GM18508 (cell line): ENCODE results near the gene TSHZ2.
"Not testable (repeated sequence)": the region's sequence is repeated elsewhere in the genome, so short reads cannot be mapped to it uniquely, and the experiment has no call there.

ENCODE experiments used
- ATAC-seq: cut with Tn5 transposase; IDR thresholded peaks from one replicate; pipeline ENCODE4 v1.9.1; 2021; ENCODE audit warnings: moderate number of reproducible peaks; ENCODE audit not compliant: insufficient read depth, unreplicated experiment

Gene TSHZ2

DNA sequence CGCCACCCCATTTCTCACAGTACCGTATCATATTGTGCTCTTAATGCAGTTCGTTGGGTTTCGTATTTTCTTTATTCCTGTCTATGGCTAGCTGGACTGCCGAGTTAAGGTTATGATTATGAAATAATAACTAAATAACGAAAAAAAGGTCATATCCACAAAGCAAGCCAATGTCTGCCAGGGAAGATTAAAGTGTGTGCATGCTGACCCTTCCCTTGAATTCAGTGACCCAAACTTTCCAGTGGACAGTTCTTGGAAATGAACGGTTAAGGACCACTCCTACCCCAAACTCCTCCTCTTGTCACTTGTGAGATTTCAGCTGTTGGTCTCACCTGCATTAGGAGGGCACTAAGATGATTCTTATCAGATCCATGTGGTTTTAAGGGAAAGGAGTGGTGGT is 449.9 kb downstream of the TSHZ2 start:
- no peak for ATAC-seq

- no peak for ATAC-seq
These were observed 451.5 kb downstream of the TSHZ2 start for GRCh38 chr20:53423587-53424146.

DNA sequence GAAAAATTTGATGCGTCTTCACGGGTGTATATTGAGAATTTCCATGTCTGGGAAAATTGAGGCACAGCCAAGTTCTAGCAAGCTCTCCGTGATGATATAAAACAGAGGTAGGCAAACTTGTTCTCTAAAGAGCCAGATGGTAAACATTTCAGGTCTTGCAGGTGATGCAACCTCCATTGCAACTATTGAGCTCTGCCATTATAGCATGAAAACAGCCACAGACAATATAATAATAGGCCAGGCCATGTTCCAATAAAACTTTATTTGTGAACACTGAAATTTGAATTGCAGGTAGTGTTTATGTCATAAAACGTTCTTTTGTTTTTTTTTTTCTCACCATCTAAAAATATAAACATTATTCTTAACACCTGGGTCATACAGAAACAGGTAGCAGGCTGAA is 453.3 kb downstream of the TSHZ2 start:
- ATAC-seq = no peak

DNA sequence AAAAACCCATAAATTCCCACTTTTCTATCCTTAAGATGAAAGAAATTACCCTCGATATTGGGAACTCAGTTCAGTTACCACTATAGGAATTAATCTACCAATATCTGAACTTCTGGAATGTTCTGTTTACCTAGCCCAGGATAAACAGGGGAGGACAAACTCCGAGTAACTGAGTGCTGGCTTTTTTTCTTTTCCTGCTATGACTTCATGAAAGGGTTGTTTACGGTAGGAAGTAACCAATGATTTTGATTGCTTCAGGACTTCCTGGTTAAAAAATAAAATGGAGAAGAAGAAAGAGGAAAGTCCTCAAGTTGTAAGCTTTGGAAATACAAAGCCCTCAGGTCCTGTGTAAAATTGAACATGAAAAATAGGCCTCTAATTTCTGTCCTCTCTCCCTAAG is 453.8 kb downstream of the TSHZ2 start:
- ATAC-seq = no peak

DNA sequence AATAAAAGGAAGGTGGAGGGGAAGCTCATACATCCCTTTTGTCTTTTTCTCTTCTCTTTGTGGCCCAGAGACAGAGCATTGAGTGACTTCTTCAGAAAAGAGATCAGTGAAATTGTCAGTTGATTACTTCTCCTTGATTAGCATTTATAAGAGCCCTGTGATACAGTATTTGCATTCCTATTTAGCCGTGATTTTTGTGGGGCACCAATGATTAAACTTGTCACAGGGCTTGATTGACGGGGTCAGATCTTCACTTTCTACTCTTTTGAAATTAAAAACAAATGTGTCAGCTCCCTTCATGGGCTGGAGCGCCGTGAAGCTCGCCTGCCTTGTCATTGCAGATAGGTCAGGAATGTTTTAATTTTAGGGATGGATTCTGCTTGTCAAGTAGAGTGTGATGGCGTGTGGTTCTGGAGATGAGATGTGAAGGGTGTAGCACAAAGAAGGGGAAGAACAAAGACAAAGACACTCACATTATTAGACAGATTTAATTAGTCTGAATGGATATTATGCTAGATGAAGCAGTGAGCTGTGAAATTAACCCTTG is 454.7 kb downstream of the TSHZ2 start:
- no peak for ATAC-seq

DNA sequence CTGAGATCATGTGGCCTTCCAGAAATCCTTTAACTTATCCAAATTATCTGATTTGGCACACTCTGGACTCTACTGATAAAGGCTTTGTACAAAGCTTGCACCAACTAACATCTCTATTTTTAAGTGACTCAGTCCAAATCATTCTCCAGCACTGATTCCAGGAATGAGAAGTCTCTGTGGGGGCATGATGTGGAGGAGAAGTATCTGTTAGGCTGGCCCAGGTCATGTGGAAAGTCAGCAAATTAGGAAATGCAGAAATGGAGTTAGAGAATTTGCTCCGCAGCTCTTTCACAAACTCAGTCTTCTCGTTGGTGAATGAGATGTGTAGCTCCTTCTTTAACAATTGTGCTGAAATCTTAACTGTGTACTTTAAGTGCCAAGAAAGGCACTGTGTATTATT is 455.8 kb downstream of the TSHZ2 start:
- no peak for ATAC-seq

GRCh38 chr20:53428588-53428987 is 456.4 kb downstream of the TSHZ2 start:
- no peak for ATAC-seq

DNA sequence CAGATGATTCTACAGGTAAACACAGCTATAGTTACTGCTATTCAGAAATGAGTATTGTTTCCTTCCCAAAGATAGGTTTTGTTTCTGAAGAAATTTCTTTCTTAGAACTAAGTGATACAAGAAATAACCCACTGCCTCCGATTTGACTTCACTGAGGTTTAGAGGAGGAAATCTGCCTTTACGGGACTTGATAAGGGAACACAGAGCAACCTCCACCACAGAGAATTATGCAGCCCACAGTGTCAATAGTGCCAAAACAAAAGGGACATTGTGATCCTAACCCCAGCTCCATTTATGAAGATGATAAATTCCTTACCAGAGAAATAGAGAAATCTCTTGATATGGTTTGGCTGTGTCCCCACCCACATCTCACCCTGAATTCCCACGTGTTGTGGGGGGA is 456.8 kb downstream of the TSHZ2 start:
- ATAC-seq = no peak

- no peak for ATAC-seq
These were observed 462.5 kb downstream of the TSHZ2 start for GRCh38 chr20:53434662-53435061.

GRCh38 chr20:53436927-53437326 is 464.8 kb downstream of the TSHZ2 start:
- ATAC-seq = not testable (repeated sequence)

DNA sequence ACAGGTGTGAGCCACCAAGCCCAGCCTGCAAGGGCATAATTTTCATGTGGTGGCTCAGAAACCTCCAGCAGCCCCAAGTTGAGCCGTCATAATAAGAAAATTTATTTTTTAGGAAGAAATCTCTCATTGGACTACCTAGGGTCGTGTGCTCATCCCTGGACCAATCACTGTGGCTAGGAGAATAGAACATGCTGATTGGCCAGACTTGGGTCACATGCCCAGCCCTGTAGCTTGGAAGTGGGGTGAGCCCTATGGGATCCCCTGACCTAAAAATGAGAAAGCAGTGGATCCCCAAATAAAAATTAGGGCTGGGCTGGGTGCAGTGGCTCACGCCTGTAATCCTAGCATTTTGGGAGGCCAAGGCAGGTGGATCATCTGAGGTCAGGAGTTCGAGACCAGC is 466.2 kb downstream of the TSHZ2 start:
- no peak for ATAC-seq

- no peak for ATAC-seq
These were observed 466.9 kb downstream of the TSHZ2 start for GRCh38 chr20:53439046-53439445.

GRCh38 chr20:53439616-53440015 is 467.5 kb downstream of the TSHZ2 start:
- no peak for ATAC-seq

DNA sequence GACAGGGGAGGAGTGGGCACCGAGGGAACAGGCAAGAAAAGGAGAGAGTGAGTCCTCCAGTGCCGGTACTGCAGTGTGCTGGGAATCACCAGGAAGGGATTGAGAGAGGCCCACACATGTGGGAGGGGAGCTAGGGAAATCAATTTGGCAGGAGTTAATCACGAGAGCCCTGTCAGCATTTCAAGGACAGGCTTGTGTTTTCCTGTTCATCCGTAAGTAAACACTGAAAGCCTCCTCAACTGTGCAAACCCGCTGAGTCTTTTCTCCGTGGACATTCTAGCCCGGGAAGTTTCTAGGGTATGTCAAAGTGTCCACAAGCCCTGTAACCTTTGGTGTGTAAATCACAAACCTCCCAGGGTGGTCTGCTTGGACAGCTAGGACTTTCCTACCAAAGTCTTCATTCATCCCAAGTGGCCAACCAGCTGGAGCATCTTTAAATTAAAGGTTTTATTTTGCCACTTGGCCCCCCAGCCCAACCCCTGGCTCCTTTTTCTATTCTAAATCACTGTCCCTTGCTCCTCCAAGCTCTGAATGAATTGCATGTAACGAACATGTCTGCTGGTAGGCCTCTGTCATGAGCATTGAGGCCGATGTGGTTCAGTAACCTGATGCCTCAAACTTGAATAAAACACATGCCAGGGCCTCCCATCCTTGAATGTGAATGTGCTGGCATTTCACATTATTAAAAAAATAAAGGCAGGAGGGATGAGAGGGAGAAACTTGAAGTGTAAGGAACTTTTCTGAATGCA is 472.4 kb downstream of the TSHZ2 start:
- ATAC-seq = no peak

- ATAC-seq = no peak
These were observed 473.2 kb downstream of the TSHZ2 start for GRCh38 chr20:53445321-53445731.

- no peak for ATAC-seq
These were observed 473.8 kb downstream of the TSHZ2 start for GRCh38 chr20:53445932-53446331.

GRCh38 chr20:53447316-53447715 is 475.2 kb downstream of the TSHZ2 start:
- no peak for ATAC-seq

DNA sequence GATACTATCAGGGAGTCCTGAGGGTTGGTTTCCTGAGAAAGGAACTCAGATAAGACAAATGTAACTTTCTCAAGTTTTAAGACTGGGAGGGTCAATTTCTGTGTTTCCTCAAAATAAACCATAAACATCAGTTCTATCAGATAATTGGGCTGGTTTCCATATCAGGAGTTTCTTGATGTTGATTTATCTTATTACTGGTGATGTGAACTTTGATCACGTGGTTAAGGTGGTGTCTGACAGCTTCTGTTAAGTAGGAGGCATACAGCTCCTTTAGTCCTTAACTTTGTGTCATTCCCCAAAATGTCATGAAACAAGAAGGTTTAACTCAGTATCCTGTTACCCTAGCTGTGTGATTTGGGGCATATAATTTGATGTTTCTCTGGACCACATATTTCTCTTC is 476.3 kb downstream of the TSHZ2 start:
- no peak for ATAC-seq

GRCh38 chr20:53448875-53449274 is 476.7 kb downstream of the TSHZ2 start:
- no peak for ATAC-seq

GRCh38 chr20:53453076-53453475 is 480.9 kb downstream of the TSHZ2 start:
- ATAC-seq = no peak

- no peak for ATAC-seq
These were observed 482.6 kb downstream of the TSHZ2 start for GRCh38 chr20:53454675-53455276.
